PFSK-1 (cell line): Measurements from ENCODE around the gene PITHD1.

ENCODE experiments used
- POLR2AphosphoS5 ChIP-seq: IDR thresholded peaks from 2 replicates; pipeline ENCODE4 v1.6.1; 2012; ENCODE audit warnings: low read depth, mild to moderate bottlenecking, control low read depth, low read length, moderate library complexity
- REST ChIP-seq, 2 experiments: IDR thresholded peaks; 2 replicates each; pipeline versions ENCODE4 v1.6.1 to v1.8.0; 2011 to 2012; ENCODE audit warnings: low read depth in 2 of 2, low read length in 2 of 2, control low read depth in 1 of 2, inconsistent platforms in 1 of 2, mild to moderate bottlenecking in 1 of 2, moderate library complexity in 1 of 2; ENCODE audit not compliant: insufficient read depth in 1 of 2

DNA sequence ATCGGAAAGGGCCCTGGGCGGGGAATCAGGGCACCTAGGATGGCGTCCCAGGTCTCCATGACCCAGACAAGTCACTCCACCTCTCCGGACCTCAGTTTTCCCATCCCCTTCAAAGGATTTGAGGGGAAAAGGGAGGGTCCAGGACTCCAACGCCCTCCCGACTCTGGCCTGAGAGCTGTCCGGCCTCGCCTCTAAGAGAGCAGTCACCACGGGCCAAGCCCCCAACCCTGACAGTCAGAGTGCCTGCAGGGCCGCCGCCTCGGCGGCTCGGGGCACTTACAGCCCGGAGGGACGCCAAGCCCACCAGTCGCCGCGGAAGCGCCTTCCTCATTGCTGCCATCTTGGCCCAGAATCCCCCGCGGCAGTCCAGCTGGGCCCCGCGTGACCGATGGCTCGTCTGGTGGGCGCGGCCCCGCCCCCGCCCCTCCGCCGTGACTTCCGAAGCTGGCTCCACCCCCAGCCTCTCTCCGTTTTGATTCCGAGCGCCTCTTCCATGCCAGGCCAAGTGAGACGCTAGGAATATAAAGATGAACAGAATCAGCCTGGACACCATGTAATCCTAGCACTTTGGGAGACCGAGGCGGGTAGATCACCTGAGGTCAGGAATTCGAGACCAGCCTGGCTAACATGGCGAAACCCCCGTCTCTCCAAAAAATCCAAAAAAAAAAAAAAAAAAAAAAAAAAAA lies 47.0 kb downstream of the PITHD1 start, which contains the start of gene HMGCL:
- TF ChIP-seq POLR2AphosphoS5 (peak; percentile 90), REST (IDR thresholded peaks at IDR 0.05; ENCODE audit: insufficient read depth in 1 of 2, low read depth in 2 of 2, low read length in 2 of 2) (peak in 1 of 2 experiments; percentile 44; a peak in 1 of 4 replicates)
